Ecto neural progenitor cell (in vitro differentiated cells): Measurements from ENCODE around the gene ACOT11.
"Not testable (repeated sequence)": the region's sequence is repeated elsewhere in the genome, so short reads cannot be mapped to it uniquely, and the experiment has no call there.

Source experiments
- DNase-seq: peaks from one replicate; pipeline ENCODE4 v3.0.0-alpha.2; 2018; ENCODE audit warnings: low spot score

Gene ACOT11

GRCh38 chr1:54608566-54609230, 60.7 kb downstream of the ACOT11 start:
- DNase-seq: no peak

GRCh38 chr1:54609301-54609921, 61.4 kb downstream of the ACOT11 start:
- no peak for DNase-seq

GRCh38 chr1:54610048-54610447, 62.0 kb downstream of the ACOT11 start:
- DNase-seq: no peak

- no peak for DNase-seq
These were observed 62.9 kb downstream of the ACOT11 start for GRCh38 chr1:54610601-54611580.

GRCh38 chr1:54611621-54612020, 63.6 kb downstream of the ACOT11 start:
- no peak for DNase-seq

- no peak for DNase-seq
These were observed 66.0 kb downstream of the ACOT11 start for GRCh38 chr1:54614024-54614423.

- no peak for DNase-seq
These were observed 66.5 kb downstream of the ACOT11 start for GRCh38 chr1:54614563-54614962.

- no peak for DNase-seq
These were observed 67.7 kb downstream of the ACOT11 start for GRCh38 chr1:54615531-54616279.

- no peak for DNase-seq
These were observed 71.7 kb downstream of the ACOT11 start for GRCh38 chr1:54619749-54620148.

GRCh38 chr1:54623216-54624007, 75.4 kb downstream of the ACOT11 start, which contains the start of gene FAM151A:
Gene FAM151A, minus strand, starts transcription at chr1:54623525. Its CDS starts 130 bp downstream, at chr1:54623395.
- DNase-seq: no peak

GRCh38 chr1:54624466-54625464, 76.7 kb downstream of the ACOT11 start:
- no peak for DNase-seq

- no peak for DNase-seq
These were observed 79.2 kb downstream of the ACOT11 start for GRCh38 chr1:54627196-54627595.

GRCh38 chr1:54635804-54636203, 87.8 kb downstream of the ACOT11 start:
- DNase-seq: not testable (repeated sequence)

GRCh38 chr1:54636461-54637446, 88.7 kb downstream of the ACOT11 start:
- not testable (repeated sequence) for DNase-seq

- no peak for DNase-seq
These were observed 92.3 kb downstream of the ACOT11 start for GRCh38 chr1:54640361-54640760.

- DNase-seq: no peak
These were observed 93.1 kb downstream of the ACOT11 start, which contains the start of gene MROH7 for GRCh38 chr1:54640863-54641836. Gene MROH7, plus strand, starts transcription at chr1:54641786. Its CDS starts 11,141 bp downstream, at chr1:54652927.

- DNase-seq: no peak
These were observed 95.7 kb downstream of the ACOT11 start for GRCh38 chr1:54643736-54644135.
